Smooth muscle cell (in vitro differentiated cells): ENCODE measurements around the gene HPCAL1. TPM values are rescaled to one million over a fixed set of nuclear protein-coding genes. Genes with fewer than 3 reads are reported as not detected.

ENCODE experiments used
- DNase-seq: peaks from one replicate; lab custom pipeline; 2025; ENCODE audit not compliant: unreplicated experiment; lab: John Stamatoyannopoulos, UW
- H2AFZ ChIP-seq: fragments of 200-600 bp; sonication (generic); 2 replicates; pipeline ENCODE4 v1.6.0; 2016; ENCODE audit warnings: antibody characterized with exemption, low read depth, mild to moderate bottlenecking
- H3F3A ChIP-seq: fragments of 200-600 bp; sonication (generic); 2 replicates; pipeline ENCODE4 v1.6.0; 2017; ENCODE audit warnings: antibody characterized with exemption, low read depth
- H3K27ac ChIP-seq: fragments of 200-600 bp; sonication (generic); 2 replicates; pipeline ENCODE4 v1.5.1; 2016; ENCODE audit warnings: low read depth, mild to moderate bottlenecking
- H3K27me3 ChIP-seq: fragments of 200-600 bp; sonication (generic); 2 replicates; pipeline ENCODE4 v1.6.1; 2016; ENCODE audit warnings: low read depth, mild to moderate bottlenecking
- H3K36me3 ChIP-seq: fragments of 200-600 bp; sonication (generic); 2 replicates; pipeline ENCODE4 v1.5.1; 2016; ENCODE audit warnings: low read depth
- H3K4me1 ChIP-seq: fragments of 200-600 bp; sonication (generic); 2 replicates; pipeline ENCODE4 v1.5.1; 2016; ENCODE audit warnings: low read depth
- H3K4me2 ChIP-seq: fragments of 200-600 bp; sonication (generic); 2 replicates; pipeline ENCODE4 v1.6.0; 2016; ENCODE audit warnings: mild to moderate bottlenecking
- H3K4me3 ChIP-seq: fragments of 200-600 bp; sonication (generic); 2 replicates; pipeline ENCODE4 v1.5.1; 2016; ENCODE audit warnings: mild to moderate bottlenecking
- H3K79me2 ChIP-seq: fragments of 200-600 bp; sonication (generic); 2 replicates; pipeline ENCODE4 v1.6.0; 2016; ENCODE audit warnings: low read depth, mild to moderate bottlenecking
- H3K9ac ChIP-seq: fragments of 200-600 bp; sonication (generic); 2 replicates; pipeline ENCODE4 v1.6.0; 2016; ENCODE audit warnings: low read depth
- H3K9me3 ChIP-seq: fragments of 200-600 bp; sonication (generic); replicated peaks from 2 replicates; pipeline ENCODE4 v1.5.1; 2016; ENCODE audit warnings: low read depth
- H4K20me1 ChIP-seq: fragments of 200-600 bp; sonication (generic); 2 replicates; pipeline ENCODE4 v1.6.0; 2016; ENCODE audit warnings: low read depth
- WGBS: methylation state at CpG from one replicate; pipeline ENCODE4 v1.1.7; 2016; ENCODE audit warnings: low lambda C conversion rate; 5-methylcytosine and 5-hydroxymethylcytosine counted together
- polyA plus RNA-seq: library from polyadenylated mRNA; unstranded; fragments of >200 nt; fragmentation: Nextera tagmentation; extraction: Ambion mirVana; gene quantifications from 2 replicates; pipeline ENCODE4 v1.2.1, GENCODE V29; 2016
- total RNA-seq: library from RNA; depleted of rRNA; stranded (reverse); fragments of >200 nt; gene quantifications from 2 replicates; pipeline ENCODE4 v1.2.3, GENCODE V29; 2014
- TF ChIP-seq, protein P1 (sequence below): fragments of 200-600 bp; sonication (generic); IDR thresholded peaks from 2 replicates; pipeline ENCODE4 v1.5.1; 2017; ENCODE audit warnings: borderline replicate concordance, mild to moderate bottlenecking, antibody characterized with exemption; ENCODE audit not compliant: insufficient read depth, poor library complexity, severe bottlenecking

HPCAL1 gene
- total and polyA plus RNA-seq, 2 experiments from 2014 or later, result 11.7 to 15.8 TPM

DNA sequence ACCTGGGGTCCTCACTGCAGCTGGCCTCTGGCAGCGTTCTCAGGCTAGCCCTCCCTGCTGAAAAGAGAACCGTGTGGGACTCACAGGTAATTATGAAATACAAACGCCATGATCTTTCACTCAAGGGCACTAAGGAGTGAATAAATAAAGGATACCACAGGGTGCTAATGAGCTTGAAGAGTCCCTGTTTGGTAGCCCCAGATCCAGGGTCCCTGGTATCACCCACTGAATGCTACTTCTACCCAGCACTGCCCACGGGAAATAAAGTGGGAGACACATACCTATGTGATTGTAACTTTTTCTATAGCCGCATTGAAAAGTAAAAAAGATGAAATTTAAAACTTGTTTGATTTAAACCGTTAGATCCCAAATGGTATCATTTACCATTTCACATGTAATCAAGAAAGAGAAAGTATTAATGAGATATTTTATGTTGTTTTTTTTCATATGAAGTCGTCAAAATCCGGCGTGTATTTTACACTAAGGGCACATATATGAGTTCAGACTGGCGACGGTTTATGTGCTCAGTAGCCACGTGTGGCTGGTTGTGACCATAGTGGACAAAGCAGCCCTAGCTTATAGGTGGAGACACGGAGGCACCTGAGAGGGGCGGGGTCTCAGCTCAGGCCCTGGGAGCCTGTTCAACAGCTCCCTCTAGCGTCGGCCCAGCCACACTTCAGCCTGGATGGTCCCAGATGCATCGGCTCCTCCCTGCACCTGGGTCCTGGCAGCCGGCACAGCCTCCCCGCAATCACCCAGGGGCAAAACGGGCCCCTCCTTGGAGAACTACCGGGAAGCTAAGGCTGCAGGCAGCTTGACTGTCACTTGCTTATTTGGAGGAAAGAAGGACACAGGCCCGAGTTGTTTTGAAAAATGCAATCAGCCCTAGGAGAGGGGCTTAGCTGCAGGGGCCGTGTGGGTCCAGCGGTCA is 106.2 kb downstream of the HPCAL1 start:
- H3K9ac ChIP-seq, result no peak overlapping the region
- no peaks in the 10 kb centered on the region for H4K20me1 ChIP-seq
- H3F3A ChIP-seq, result no peaks in the 10 kb centered on the region
- H3K36me3 ChIP-seq, result no peaks in the 10 kb centered on the region
- H3K27me3 ChIP-seq, result no peaks in the 10 kb centered on the region
- TF ChIP-seq, protein P1, sequence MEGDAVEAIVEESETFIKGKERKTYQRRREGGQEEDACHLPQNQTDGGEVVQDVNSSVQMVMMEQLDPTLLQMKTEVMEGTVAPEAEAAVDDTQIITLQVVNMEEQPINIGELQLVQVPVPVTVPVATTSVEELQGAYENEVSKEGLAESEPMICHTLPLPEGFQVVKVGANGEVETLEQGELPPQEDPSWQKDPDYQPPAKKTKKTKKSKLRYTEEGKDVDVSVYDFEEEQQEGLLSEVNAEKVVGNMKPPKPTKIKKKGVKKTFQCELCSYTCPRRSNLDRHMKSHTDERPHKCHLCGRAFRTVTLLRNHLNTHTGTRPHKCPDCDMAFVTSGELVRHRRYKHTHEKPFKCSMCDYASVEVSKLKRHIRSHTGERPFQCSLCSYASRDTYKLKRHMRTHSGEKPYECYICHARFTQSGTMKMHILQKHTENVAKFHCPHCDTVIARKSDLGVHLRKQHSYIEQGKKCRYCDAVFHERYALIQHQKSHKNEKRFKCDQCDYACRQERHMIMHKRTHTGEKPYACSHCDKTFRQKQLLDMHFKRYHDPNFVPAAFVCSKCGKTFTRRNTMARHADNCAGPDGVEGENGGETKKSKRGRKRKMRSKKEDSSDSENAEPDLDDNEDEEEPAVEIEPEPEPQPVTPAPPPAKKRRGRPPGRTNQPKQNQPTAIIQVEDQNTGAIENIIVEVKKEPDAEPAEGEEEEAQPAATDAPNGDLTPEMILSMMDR, result peak; percentile 89
- peaks cover 3% of the 10 kb centered on the region for H3K4me1 ChIP-seq
- 28% methylated on average over 24 of the region's 24 CpGs for WGBS
- no peak overlapping the region for H2AFZ ChIP-seq
- H3K27ac ChIP-seq, result no peak overlapping the region
- no peak overlapping the region for H3K4me3 ChIP-seq
- peak; percentile 9 for DNase-seq
- no peaks in the 10 kb centered on the region for H3K79me2 ChIP-seq
- H3K9me3 ChIP-seq, result no peaks in the 10 kb centered on the region
- peak overlapping the region; percentile 75 for H3K4me2 ChIP-seq

DNA sequence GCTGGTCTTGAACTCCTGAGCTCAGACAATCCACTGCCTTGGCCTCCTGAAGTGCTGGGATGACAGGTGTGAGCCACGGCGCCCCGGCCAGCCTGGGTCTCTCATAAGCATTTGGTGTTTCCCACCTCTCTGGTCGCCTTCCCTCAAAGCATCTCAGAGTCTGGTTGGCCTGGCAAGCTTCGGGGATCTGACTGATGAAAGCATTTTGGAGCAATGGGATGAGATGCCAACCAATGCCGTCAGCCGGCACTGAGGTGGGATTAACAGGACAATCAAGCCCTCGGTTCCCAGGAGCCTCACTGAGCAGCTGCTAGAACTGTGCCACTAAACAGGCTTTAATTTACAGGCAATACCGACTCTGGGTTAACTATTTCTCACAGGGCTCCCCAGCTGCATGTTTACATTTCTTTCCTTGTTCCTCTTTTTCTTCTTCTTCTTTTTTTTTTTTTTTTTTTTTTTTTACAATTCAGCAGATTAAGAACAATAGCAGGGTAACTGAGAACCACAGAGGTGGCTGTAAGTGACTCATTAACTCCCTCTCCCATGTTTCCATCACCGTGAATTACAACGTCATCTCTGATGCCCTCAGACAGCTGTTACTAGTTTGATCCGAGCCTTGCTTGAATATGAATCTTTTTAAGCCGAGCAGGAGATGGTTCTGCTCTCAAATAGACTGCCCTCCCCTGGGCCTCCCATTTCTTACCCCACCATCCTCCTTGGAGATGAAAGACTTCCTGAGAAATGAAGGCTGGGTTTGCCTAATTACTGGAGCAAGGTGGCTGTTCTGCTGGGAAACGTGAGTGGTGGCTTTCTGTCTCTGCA is 107.5 kb downstream of the HPCAL1 start:
- Histone ChIP-seq H3K9me3 (no peaks in the 10 kb centered on the region), H3K27ac (no peak overlapping the region), H3F3A (no peaks in the 10 kb centered on the region), H3K4me2 (no peak overlapping the region), H3K4me1 (peaks cover 3% of the 10 kb centered on the region), H3K79me2 (no peaks in the 10 kb centered on the region), H4K20me1 (no peaks in the 10 kb centered on the region), H3K4me3 (no peak overlapping the region), H3K36me3 (no peaks in the 10 kb centered on the region), H2AFZ (no peak overlapping the region), H3K27me3 (no peaks in the 10 kb centered on the region), H3K9ac (no peak overlapping the region)
- DNase-seq, result no peak
- TF ChIP-seq, protein P1, result no peak
- 91% methylated on average over 14 of the region's 14 CpGs for WGBS

DNA sequence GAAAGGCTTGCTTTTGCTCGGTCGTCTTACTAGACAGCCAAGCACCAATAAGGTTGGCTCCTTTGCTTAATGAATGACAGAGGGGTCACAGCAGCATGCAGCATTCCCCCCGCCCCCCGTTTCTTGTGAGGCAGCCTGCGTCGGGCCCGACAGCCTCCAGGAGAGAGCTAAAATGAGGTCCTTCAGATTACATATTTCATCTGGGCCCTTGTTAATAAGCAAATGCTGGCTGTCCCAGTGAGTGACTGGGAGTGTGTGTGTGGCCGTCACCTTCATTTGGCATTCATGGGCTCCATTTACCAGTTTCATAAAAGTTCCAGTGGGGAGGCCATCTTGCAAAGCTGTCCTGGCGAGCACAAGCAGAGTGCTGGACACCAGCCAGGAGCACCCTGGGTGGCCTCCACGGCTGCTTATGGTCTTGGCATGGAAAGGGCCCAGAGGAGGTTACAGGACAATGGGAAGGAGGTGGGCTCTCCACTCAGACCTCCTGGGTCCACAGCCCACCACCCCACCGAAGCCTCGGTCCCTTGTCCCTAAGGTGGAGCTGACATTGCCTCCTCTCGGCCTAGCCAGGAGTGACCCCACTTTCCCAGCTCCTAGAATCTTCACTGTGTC is 108.2 kb downstream of the HPCAL1 start:
- no peak overlapping the region for H3K4me2 ChIP-seq
- H3K27me3 ChIP-seq, result no peaks in the 10 kb centered on the region
- no peaks in the 10 kb centered on the region for H3F3A ChIP-seq
- H3K4me3 ChIP-seq, result no peak overlapping the region
- H3K9me3 ChIP-seq, result no peaks in the 10 kb centered on the region
- no peak overlapping the region for H3K27ac ChIP-seq
- H3K9ac ChIP-seq, result no peak overlapping the region
- H3K36me3 ChIP-seq, result no peaks in the 10 kb centered on the region
- peaks cover 3% of the 10 kb centered on the region for H3K4me1 ChIP-seq
- no peak for DNase-seq
- H2AFZ ChIP-seq, result no peak overlapping the region
- no peaks in the 10 kb centered on the region for H4K20me1 ChIP-seq
- no peaks in the 10 kb centered on the region for H3K79me2 ChIP-seq
- 93% methylated on average over 13 of the region's 13 CpGs for WGBS
- TF ChIP-seq, protein P1, result no peak
